ENCODE measurements around the gene ARHGAP36.

Gene ARHGAP36, protein sequence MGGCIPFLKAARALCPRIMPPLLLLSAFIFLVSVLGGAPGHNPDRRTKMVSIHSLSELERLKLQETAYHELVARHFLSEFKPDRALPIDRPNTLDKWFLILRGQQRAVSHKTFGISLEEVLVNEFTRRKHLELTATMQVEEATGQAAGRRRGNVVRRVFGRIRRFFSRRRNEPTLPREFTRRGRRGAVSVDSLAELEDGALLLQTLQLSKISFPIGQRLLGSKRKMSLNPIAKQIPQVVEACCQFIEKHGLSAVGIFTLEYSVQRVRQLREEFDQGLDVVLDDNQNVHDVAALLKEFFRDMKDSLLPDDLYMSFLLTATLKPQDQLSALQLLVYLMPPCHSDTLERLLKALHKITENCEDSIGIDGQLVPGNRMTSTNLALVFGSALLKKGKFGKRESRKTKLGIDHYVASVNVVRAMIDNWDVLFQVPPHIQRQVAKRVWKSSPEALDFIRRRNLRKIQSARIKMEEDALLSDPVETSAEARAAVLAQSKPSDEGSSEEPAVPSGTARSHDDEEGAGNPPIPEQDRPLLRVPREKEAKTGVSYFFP

DNA sequence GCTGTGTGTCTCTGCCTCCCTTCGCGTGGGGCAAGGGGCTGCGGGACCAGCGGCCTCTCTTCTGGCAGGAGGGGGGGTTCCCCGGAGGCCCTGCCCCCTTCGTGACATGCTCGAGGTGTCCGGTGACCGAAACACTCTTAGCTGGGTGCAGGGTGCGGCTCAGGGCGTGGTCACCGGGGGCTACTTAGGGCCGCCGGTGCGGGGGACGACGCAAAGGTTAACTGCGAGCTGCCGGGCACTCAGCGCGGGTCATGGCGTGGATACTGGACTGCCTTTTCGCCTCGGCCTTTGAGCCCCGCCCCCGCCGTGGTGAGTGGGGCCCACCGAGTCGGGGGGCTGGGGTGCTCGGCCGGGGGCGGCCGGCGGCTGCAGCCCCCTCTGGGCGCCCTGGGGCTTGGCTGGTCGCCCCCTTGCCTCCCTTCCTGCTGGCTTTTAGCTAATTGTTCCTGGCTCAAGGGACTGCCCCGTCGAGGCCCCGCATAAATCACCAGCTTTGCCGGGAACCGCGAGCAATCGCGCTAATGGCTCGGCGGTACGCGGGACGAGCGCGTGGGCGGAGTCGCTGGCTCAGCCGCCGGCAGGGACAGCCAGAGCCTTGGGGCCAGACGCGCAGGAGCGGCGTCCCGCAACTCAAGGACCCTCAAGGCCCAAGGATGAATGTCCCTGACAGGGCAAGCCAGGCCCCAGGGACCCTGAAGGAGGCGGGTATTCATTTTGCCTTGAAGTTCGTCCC lies at the start of gene ARHGAP36:
Gene ARHGAP36, plus strand, starts transcription at position 211 of the 733 bp plus-strand sequence. CDS start 23,320 bp downstream, outside the sequence.
- no peak for DNase-seq

DNA sequence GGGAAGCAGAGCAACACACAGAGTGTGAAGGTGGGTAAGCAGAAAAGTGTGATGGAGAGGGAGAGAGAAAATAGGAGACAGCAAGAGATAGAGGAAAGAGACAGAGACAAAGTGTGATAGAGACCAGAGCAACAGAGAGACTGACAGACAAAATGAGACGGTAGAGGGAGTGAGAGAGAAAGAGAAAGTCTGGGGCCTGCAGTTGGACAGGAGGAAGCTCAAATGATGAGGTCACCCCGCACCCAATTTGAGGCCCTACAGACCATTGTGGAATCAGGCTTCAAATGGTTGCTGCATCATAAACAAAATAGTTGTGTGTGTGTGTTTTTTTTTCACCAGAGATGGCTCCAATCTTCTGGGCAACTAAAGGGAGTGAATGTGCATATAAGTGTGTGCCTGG lies 48.0 kb upstream of the ARHGAP36 start:
- DNase-seq = no peak

DNA sequence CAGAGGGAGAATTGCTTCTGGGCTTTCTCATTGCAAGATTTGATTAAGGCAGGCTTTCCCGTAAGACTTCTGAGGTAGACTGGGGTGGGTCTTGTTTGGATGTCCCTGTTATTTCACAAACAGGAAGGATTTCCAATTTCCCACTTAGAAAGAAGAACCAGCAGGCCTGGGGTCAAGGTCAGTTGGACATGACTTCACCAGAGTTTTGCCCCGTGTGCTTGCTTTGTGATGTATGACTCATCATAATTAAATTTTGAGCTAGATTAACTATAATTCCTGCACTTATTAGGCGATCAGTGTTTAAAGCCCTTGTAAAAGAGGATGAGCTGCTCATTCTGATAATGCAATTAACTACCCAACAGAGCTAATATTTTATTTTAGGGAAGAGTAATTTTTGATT lies 32.8 kb upstream of the ARHGAP36 start:
- no peak for DNase-seq

DNA sequence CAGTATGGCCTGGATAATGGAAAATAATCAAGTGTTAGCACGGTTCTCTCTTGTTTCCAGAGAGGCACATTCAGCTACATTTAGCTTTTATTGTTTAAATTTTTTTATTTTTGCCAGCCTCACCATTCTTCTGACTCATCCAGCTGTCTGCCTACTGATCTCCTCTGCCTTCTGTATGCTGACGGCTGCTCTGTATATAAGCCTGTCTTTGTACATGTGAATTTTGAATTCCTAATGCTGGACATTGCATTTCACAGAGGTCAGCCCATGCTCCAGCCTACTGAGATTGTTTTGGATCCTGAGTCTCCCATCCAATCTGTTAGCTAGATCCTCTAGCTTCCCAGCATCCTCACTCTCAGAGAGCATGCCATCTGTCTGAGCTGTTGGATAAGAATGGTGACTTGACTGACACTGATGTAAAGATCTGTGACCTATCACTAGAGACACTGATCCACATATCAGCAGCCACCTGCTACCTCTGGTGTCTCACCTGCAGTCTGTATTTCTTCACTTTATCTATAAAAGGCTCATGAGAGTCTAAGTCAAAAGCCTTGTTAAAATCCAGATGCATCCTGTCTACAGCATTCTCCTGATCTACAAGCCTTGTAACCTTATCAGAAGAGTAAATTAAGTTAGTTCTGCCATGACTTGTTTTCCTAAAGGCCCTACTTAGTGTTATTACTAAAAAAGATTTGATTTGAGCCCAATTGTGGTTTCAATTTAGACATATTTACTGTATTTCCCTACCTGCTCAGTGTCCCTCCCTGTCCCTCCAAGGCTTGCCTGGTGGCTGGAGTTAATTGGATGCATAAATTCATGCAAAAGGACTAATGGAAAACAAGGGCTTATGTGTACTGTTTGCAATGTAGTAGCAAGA lies 25.6 kb upstream of the ARHGAP36 start:
- DNase-seq = no peak

DNA sequence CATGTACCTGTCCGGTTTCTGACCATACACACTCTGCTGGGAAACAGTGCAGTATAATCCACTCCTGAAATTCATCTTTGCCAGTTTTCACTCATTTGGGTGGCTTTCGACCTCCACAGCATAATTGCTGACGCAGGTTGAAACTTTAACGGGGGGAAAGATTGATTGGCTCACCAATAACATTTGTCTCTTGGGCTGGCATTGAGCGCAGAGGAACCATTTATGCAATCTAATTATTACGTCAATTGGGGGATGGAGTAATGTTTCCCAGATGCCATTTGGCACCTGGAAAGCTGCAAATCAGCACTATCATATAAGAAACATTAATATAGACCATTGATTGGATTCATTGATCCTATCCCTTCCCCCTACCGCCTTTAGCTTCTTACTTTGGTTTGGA lies 24.1 kb upstream of the ARHGAP36 start:
- DNase-seq = no peak

DNA sequence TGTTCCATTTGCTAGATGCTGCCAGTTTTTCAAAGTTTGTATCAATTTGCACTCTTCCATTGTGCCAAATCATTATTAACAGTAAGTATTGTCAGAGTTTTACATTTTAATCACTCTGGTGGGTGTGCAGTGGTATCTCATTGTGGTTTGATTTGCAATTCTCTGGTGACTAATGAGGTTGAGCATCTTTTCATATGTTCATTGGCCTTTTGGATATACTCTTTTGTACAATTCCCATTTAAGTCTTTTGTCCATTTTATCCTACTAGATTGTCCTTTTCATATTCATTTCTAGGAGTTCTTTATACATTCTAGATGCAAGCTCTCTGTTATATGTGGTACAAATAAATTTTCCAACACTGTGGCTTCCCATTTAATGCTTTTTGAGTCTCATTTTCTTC lies 17.4 kb upstream of the ARHGAP36 start:
- DNase-seq = no peak

DNA sequence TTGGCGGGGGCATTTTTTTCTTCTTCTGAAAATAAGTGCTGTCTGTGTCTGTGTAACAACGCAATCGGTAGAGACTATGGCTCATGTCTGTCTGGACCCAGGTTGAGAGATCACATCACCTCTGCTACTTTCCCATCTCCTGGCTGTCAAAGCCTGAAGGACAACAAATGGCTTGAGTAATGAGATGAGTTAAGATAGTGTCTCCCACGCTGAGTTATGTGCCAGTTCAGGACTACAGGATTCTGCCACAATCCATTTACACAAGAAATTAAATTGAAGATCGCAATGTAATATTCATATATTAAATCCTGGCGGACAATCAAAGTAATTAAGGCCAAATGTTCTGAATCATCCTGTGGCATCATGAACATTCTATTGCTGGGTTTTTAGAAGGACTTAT lies 16.5 kb upstream of the ARHGAP36 start:
- DNase-seq = no peak

DNA sequence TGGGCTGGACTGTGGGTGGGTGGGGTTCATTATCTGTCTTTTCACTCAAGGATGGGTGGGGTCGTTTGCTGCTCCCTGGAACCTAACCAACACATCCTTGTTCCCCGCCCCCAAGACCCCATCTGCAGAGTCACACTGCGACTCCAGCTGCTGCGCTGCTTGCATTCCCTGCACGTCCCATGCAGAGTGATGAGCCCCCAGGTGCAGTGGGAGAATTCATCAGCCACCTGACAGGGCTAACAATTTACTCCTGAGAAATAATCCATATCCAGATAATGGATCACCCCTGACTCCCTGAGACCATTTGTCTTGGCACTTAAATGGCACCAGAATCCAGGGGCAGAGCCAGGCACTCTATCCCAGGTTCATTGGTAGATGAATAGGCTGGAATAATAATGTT lies 12.4 kb upstream of the ARHGAP36 start:
- no peak for DNase-seq

DNA sequence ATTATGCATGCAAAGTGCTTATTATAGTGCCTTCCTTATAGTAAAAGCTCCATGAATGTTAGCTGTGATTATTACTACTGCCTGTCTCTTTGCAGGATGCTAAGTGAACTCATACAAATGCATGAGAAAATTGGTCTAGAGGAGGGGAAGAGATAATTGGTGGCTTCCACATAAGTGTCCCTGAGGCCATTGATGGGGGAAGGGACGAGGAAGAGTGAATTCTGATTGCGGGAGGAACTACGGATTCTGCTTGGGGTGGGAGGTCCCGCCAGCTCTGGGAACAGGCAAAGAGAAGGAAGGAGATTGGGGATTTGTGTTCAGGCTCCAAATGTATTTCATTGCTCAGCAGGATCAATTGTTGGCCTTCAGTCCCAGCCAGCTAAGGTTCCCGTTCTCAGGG lies 11.6 kb upstream of the ARHGAP36 start:
- no peak for DNase-seq

DNA sequence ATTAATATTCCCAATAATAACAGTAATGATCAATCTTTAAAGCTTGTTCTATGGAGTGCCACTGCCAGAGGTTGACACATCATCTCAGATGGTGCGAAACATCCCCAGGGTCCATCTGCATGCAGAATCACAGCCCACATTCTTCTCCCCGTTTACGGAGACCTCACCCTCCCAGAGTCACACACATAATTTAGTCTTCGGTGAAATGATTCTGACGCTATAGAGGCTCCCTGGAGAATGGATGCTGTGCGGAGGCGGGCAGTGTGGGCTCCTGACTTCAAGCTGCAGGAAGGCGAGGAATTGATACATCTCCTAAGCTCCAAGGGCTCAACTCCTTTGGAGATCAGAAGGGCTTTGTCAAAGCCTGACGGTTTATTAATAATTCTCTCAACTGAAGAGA lies 11.0 kb upstream of the ARHGAP36 start:
- DNase-seq = no peak

DNA sequence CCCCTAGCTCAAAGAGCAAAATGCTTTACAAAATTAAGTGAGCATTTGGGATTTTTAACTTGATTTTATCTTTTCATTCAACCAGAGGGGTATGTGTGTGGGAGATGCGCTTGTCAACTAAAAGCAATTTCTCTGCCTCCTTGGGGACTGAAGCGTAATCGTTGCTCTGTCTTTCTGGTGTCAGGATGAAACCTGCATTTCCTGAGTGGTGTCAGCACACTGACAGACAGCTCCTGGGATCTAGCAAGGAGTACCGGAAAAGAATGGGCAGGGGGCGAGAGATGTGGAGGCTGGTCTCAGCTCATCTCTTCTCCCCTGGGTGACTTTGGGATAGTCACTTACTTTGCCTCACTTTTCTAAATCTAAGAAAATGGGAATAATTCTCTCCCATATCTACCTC lies 5.1 kb upstream of the ARHGAP36 start:
- no peak for DNase-seq

DNA sequence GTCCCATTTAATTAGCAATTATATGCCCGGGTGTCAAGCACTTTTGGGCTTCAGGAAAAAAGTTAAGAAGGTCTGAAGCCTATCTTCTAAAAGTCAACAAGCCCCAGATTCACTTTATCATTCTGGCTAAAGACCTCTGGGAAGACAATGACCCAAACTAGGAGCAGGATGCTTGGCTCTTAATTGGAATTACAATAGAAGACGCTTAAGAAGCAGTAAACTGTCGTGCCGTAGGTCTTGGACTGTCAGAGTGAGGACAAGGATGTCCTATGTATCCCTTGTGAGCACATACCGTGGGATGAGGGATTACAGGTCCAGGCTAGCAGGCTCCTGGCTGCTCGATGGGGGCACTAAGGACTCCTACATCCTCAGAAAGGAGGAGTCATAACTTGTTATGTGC lies 3.2 kb upstream of the ARHGAP36 start:
- DNase-seq = no peak

DNA sequence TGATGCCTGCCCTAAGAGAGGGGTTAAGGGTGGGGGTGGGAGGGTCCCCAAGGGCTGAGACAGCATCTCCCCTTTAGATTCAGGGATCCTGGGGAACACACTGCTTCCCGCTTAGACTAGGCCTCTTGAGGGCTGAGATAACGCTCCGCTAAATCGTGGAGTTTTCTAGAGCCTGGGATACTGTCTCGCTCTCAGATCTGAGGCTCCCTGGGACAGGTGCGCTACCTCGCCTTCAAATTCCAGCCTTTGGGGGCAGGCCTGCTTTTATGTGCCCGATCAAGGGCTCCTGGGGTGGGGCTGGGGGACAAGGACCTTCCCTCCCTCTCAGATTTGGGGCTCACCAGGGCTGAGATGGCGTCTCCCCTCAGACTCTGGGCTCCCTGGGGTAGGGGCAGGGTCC lies 440 bp upstream of the ARHGAP36 start:
- no peak for DNase-seq

DNA sequence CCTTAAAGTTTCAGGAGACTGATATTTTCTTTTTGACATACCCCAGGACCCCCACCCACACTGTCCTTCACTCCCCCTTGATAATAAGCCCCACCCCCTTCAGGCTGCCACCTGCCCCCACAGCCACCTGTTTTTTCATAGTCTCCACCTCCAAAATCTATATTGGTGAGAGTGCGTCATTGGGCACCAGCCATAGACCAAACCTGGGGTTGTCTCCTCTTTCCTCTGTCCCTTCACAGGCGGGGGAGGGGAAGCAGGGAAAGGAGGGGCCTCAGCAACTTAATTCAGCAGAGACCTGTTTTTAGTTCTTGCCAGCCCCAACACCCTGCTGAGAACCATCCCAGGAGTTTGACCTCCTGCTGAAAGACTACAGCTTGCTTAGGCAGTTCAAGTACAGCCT lies 1.1 kb downstream of the ARHGAP36 start:
- DNase-seq = no peak

DNA sequence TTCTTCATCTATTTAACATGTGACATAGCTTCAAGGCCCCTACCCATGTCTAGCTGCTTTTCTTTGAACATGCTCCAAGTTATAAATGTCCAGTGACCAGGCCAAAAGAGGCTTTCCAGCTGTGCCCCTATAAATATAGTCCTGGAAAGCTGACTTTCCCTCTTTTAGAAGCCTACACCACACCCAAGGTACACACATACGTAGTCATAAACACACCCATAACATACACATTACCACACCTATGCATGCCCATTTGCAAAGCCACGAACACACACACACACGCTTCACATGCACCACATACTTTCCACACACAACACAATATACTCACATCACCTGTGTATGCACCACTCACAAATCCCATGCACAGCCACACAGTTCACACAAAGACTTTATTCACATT lies 2.0 kb downstream of the ARHGAP36 start:
- DNase-seq = no peak

DNA sequence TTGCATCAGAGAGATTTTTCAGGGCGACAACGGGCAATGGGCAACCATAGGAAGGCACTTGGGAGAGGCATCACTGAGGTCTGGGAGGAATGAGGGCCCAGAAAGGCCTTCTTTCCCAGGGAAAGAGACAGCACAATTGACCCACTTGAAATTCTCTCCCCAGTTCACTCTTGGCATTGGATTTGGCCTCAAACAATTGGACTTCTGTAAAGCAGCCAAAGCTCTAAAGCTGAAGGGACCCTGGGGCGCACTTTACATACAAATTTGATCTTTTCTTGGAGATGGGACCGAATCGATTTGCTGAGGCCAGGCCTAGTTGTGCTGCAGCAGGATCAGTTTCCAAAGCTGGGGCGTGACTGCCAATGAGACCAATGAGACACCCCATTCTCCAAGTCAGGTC lies 3.2 kb downstream of the ARHGAP36 start:
- no peak for DNase-seq

DNA sequence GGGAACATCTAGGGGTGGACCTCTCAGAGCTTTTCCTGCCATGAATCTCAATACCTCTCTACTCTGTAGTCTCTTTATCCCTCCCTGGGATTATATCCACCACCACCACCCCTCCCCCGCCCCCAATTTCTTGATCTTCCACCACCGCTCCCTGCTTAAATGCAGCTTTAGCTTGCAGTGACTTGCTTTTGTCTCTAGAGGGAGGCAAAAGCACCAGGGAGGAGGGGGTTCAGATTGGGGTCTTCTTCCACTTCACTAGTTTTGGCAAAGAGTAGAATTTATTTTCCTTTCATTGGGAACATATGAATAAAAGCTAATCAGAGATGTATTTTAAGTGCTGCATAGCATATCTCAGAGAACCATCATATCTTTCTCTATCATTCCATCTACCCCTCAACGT lies 5.5 kb downstream of the ARHGAP36 start:
- no peak for DNase-seq

DNA sequence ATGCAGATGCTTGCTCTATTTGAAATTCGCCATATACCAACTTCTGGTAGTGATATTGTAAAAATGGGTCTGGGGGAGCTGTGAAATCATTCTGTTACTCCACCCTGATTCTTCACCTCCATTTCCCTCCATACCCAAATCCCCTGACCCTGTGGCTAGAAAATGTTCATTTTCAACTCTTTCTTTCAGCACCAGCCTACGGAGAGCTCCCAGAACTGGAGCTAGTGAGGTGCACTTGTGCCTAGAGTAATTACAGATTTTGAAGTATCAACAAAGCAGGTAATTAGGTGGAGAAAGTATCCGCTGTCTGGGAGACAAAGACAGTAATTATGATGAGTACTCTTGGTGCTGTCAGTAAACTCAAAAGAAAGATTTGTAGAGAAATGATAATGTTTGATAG lies 8.1 kb downstream of the ARHGAP36 start:
- no peak for DNase-seq

DNA sequence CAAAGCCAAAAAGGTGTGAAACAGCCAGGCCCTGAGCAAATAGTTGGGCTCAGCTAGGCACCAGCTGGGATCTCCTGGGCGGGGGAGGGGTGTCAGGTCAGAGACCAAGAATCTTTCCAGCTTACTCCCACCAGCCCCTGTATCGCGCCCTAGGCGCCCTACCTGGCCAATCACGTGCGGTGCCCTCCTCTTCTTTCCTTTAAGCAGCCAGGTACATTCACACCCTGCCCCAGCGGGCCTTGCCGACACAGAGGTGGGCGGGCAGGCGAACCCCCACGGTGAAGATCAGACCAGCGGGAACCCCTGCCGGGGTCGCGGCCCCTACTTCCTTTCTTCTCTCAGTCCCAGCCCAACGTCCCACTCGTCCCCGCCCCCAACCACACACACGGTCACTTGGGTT lies 9.1 kb downstream of the ARHGAP36 start:
- DNase-seq = no peak

DNA sequence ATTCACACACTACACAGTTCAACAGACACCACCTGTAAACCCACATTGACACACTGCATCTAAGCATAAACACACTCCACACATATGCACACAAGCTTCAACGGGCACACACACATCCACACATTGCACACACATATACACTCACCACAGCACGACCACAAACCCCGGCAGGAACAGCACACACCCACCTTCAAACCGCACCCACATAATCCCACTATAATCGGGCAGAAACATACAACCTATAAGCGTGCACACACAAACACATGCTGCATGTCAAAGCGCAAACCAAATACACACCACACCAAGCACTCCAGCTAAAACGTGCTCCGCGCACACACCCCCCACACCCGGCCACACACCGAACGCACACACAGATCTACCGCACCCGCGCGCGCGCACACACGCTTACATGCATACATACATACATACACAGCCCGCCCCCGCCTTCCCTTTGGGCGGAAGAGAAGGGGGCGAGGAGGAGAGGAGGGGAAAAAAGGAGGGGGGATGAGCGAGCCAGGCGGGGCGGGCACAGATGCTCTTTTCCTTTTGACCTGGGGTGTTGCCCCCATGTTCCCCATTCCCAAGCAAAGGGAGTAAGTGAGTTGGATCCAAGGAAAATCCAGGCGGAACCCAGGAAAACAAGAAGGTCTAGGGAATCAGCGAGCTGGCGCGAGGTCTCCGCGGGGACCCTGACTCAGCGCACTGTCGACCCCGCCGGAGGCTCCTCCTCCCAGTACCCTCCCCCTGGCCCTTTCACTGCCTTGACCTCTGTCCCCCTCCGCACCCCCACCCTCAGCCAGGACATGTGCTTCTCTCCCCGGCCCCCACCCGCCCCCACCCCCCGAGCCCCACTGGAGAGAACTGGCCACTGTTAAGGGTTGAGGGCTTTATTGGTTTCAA lies 9.9 kb downstream of the ARHGAP36 start:
- peak in 1 of 2 experiments; percentile 1 for DNase-seq

DNA sequence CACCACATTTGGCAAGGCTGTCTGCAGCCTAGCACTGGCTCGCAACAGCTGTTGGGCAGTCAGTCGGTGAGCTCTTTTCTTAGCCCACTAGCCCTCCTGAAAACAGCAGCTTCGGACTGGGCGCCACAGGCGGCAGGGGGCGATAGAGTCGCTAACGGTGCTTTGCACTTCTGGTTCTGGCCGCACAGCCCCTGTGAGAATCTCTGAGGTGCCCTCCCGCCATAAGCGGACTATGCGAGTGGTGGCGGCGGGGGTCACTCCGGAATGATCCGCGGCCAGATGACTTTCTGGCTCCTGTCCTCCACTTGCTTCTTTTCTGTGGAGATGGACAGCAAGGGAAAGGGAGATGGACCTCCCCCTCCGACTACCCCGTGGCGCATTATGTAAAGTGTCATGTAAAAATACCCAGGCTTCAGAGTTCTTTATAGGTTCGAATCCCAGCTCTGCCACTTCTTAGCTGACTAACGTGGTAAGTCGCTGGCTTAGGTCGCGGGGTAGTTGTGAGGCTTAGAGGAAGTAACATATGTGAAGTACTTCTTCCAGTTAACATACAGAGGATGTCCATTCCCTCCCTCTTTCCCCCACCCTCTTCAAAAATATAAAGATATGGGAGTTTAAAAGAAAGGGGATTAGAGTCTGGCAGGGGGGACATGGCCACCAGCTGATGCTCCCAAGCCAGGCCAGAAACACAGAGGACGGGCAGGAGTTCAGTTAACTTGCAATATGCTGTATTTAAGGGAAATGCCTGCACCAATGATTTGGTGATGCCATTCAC lies 11.0 kb downstream of the ARHGAP36 start:
- DNase-seq = peak in 1 of 2 experiments; percentile 7

All from stimulated activated CD4-positive, alpha-beta T cell treated with anti-CD3 and anti-CD28 coated beads, Interleukin-4, amount 100 ng/mL, for 4 hours (primary cell).